SU-DHL-6 (cell line): Measurements from ENCODE around the gene PPP2R2D.

Experiments used
- H2AFZ ChIP-seq: fragments of 200-600 bp; sonication (generic); 2 replicates; pipeline ENCODE4 v1.6.1; 2014; ENCODE audit warnings: low read depth, mild to moderate bottlenecking, moderate library complexity, mixed read lengths, antibody characterized with exemption, low read length; ENCODE audit not compliant: severe bottlenecking
- H3F3A ChIP-seq: fragments of 200-600 bp; shearing (Covaris generic); 2 replicates; pipeline ENCODE4 v1.6.0; 2016; ENCODE audit warnings: antibody characterized with exemption, mild to moderate bottlenecking; ENCODE audit not compliant: insufficient read depth
- H3K27ac ChIP-seq: fragments of 200-600 bp; sonication (generic); 2 replicates; pipeline ENCODE4 v1.5.1; 2016; ENCODE audit warnings: low read depth, mild to moderate bottlenecking, low read length, moderate library complexity, mixed read lengths
- H3K27me3 ChIP-seq: fragments of 200-600 bp; sonication (generic), shearing (Covaris generic); 2 replicates; pipeline ENCODE4 v1.6.0; 2014; ENCODE audit warnings: mild to moderate bottlenecking, low read length
- H3K36me3 ChIP-seq: fragments of 200-600 bp; sonication (generic); 2 replicates; pipeline ENCODE4 v1.6.1; 2014; ENCODE audit warnings: mild to moderate bottlenecking, low read length, mixed read lengths
- H3K4me2 ChIP-seq: fragments of 300-600, 200-600 bp; shearing (Covaris generic), sonication (generic); 2 replicates; pipeline ENCODE4 v1.6.0; 2014; ENCODE audit warnings: low read length, low read depth, mild to moderate bottlenecking; ENCODE audit not compliant: poor library complexity, severe bottlenecking
- H3K4me3 ChIP-seq: fragments of 200-600 bp; sonication (generic); 2 replicates; pipeline ENCODE4 v1.5.1; 2014; ENCODE audit warnings: antibody characterized with exemption, low read length, mild to moderate bottlenecking, mixed read lengths; ENCODE audit not compliant: insufficient read depth, poor library complexity, severe bottlenecking
- H3K79me2 ChIP-seq: fragments of 200-600 bp; sonication (generic); 2 replicates; pipeline ENCODE4 v1.6.1; 2014; ENCODE audit warnings: mild to moderate bottlenecking, low read length, moderate library complexity; ENCODE audit not compliant: insufficient read depth
- H3K9ac ChIP-seq: fragments of 200-600 bp; sonication (generic); 2 replicates; pipeline ENCODE4 v1.7.0; 2014; ENCODE audit warnings: mild to moderate bottlenecking, low read length
- H3K9me2 ChIP-seq: fragments of 200-600 bp; sonication (generic); replicated peaks from 2 replicates; pipeline ENCODE4 v1.6.1; 2014; ENCODE audit warnings: low read length; ENCODE audit not compliant: insufficient read depth
- H3K9me3 ChIP-seq: fragments of 200-600 bp; sonication (generic); 2 replicates; pipeline ENCODE4 v1.6.1; 2014; ENCODE audit warnings: low read length, mixed read lengths; ENCODE audit not compliant: insufficient read depth
- H4K20me1 ChIP-seq: fragments of 200-600 bp; sonication (generic); 2 replicates; pipeline ENCODE4 v1.6.1; 2014; ENCODE audit warnings: low read depth, mild to moderate bottlenecking, antibody characterized with exemption, low read length, moderate library complexity, mixed read lengths
- EZH2phosphoT487 ChIP-seq: fragments of 200-600 bp; sonication (generic), shearing (Covaris generic); conservative IDR thresholded peaks from 2 replicates; pipeline ENCODE4 v1.6.1; 2018; ENCODE audit warnings: mild to moderate bottlenecking, antibody characterized with exemption, low read length, moderate library complexity, mixed read lengths
- TF ChIP-seq, protein P1 (sequence below): fragments of 200-600 bp; sonication (generic); IDR thresholded peaks from one replicate; pipeline ENCODE4 v1.5.1; 2017; ENCODE audit warnings: antibody characterized with exemption, mild to moderate bottlenecking, low read length, moderate library complexity; ENCODE audit not compliant: insufficient read depth, poor library complexity, severe bottlenecking

The PPP2R2D gene

DNA sequence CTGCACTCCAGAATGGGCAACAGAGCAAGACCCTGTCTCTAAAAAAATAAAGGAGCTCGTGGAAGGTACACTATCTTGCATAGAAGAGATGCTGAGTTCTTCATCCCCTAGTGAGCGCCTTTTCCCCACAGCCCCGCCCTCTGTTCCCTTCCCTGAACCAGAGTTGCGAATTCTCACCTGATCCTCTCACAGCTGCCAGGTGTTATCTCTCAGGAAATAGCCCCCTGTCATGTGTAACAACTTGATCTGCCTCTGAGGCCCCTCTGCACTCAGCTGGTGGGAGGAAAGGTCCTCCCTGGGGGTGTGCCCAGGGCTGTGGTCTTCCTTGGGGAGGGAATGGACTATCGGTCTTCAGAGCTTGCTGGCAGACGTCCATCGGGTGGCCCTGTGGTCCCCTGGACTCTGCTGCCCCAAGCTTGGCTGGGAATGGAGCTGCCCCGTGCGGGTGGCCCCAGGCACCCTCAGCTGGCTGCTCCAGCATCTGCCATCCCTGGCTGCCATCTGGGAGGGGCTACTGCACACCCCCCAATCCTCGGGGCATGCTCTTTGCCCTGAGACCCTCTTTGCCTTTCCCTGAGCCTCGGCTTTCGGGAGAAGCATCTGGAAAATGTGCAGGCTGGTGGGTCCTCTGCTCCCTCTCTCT, 102.6 kb downstream of the PPP2R2D start:
- Histone ChIP-seq H2AFZ (no peak overlapping the region), H4K20me1 (no peaks in the 10 kb centered on the region), H3K9ac (no peak overlapping the region), H3F3A (no peaks in the 10 kb centered on the region), H3K4me3 (no peak overlapping the region), H3K36me3 (no peaks in the 10 kb centered on the region), H3K9me2 (no peaks in the 10 kb centered on the region), H3K27ac (no peak overlapping the region), H3K79me2 (no peaks in the 10 kb centered on the region), H3K27me3 (no peaks in the 10 kb centered on the region; the same call in 1 of the 2 replicates), H3K9me3 (no peaks in the 10 kb centered on the region), H3K4me2 (no peak overlapping the region)
- TF ChIP-seq, protein P1, sequence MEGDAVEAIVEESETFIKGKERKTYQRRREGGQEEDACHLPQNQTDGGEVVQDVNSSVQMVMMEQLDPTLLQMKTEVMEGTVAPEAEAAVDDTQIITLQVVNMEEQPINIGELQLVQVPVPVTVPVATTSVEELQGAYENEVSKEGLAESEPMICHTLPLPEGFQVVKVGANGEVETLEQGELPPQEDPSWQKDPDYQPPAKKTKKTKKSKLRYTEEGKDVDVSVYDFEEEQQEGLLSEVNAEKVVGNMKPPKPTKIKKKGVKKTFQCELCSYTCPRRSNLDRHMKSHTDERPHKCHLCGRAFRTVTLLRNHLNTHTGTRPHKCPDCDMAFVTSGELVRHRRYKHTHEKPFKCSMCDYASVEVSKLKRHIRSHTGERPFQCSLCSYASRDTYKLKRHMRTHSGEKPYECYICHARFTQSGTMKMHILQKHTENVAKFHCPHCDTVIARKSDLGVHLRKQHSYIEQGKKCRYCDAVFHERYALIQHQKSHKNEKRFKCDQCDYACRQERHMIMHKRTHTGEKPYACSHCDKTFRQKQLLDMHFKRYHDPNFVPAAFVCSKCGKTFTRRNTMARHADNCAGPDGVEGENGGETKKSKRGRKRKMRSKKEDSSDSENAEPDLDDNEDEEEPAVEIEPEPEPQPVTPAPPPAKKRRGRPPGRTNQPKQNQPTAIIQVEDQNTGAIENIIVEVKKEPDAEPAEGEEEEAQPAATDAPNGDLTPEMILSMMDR, result no peak
- TF ChIP-seq EZH2phosphoT487, result no peak

DNA sequence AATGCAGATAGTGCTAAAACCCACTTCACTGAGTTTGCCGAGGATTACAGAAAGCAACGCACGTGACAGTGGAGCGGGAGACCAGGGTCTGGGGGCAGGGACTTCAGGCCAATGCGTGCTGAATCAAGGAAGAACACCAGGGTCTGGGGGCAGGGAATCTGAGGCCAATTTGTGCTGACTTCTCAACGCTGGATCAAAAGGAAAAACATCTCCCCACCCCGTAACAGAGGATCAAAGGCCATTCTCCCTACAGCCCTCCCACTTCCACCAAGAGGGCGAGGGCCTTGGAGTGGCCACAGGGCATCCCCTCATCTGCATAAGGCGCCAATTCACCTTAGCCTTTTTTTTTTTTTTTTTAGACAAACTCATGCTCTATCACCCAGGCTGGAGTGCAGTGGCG, 103.2 kb downstream of the PPP2R2D start:
- no peaks in the 10 kb centered on the region for H3K36me3 ChIP-seq
- no peak overlapping the region for H3K9ac ChIP-seq
- no peaks in the 10 kb centered on the region for H3K9me2 ChIP-seq
- H3K27ac ChIP-seq, result no peak overlapping the region
- no peak overlapping the region for H2AFZ ChIP-seq
- no peaks in the 10 kb centered on the region for H3F3A ChIP-seq
- no peak overlapping the region for H3K4me3 ChIP-seq
- no peak for TF ChIP-seq EZH2phosphoT487
- TF ChIP-seq, protein P1, result no peak
- H3K79me2 ChIP-seq, result no peaks in the 10 kb centered on the region
- H4K20me1 ChIP-seq, result no peaks in the 10 kb centered on the region
- no peak overlapping the region for H3K4me2 ChIP-seq
- no peaks in the 10 kb centered on the region for H3K9me3 ChIP-seq
- H3K27me3 ChIP-seq, result no peaks in the 10 kb centered on the region; the same call in 1 of the 2 replicates

- Histone ChIP-seq H3K4me3 (no peak overlapping the region), H3F3A (no peaks in the 10 kb centered on the region), H3K79me2 (no peaks in the 10 kb centered on the region), H3K27ac (no peak overlapping the region), H2AFZ (no peak overlapping the region), H3K36me3 (no peaks in the 10 kb centered on the region), H4K20me1 (no peaks in the 10 kb centered on the region), H3K9me2 (no peaks in the 10 kb centered on the region), H3K27me3 (no peaks in the 10 kb centered on the region; the same call in 1 of the 2 replicates), H3K9ac (no peak overlapping the region), H3K4me2 (no peak overlapping the region), H3K9me3 (no peaks in the 10 kb centered on the region)
- TF ChIP-seq, protein P1, result no peak
- no peak for TF ChIP-seq EZH2phosphoT487
Observed at GRCh38 chr10:132005147-132005546, 104.3 kb downstream of the PPP2R2D start.
